Urinary bladder (tissue), 4 donors: ENCODE data around the gene MAP3K14. TPM values are rescaled to one million over a fixed set of nuclear protein-coding genes. Genes with fewer than 3 reads are reported as not detected.
A peak's percentile ranks its signal among the peaks of the same experiment; 100 is the strongest.
"Not testable (repeated sequence)": the region's sequence is repeated elsewhere in the genome, so short reads cannot be mapped to it uniquely, and the experiment has no call there.

Experiments
- DNase-seq: peaks from one replicate; pipeline ENCODE4 v3.0.0-alpha.2; 2015; ENCODE audit errors: extremely low spot score
- H3K27ac ChIP-seq: one replicate; pipeline ENCODE4 v1.5.1; 2013; ENCODE audit warnings: low read depth, mild to moderate bottlenecking, moderate library complexity
- H3K36me3 ChIP-seq: one replicate; pipeline ENCODE4 v1.6.1; 2013; ENCODE audit warnings: mild to moderate bottlenecking, moderate library complexity; ENCODE audit not compliant: insufficient read depth
- H3K4me1 ChIP-seq: one replicate; pipeline ENCODE4 v1.6.1; 2013; ENCODE audit warnings: mild to moderate bottlenecking, moderate library complexity; ENCODE audit not compliant: insufficient read depth
- H3K4me3 ChIP-seq: one replicate; pipeline ENCODE4 v1.5.1; 2013; ENCODE audit warnings: low read depth, low read length
- WGBS: extraction: QIAGEN DNeasy Blood & Tissue Kit; methylation state at CpG from one replicate; pipeline ENCODE4 v1.1.7; 2013; 5-methylcytosine and 5-hydroxymethylcytosine counted together
- polyA plus RNA-seq: library from polyadenylated mRNA; stranded (reverse); fragments of 200-250 nt; gene quantifications from one replicate; pipeline ENCODE4 v1.2.3, GENCODE V29; 2013
- total RNA-seq: library from RNA; depleted of rRNA; stranded (reverse); fragments of >200 nt; gene quantifications from one replicate; pipeline ENCODE4 v1.2.3, GENCODE V29; 2014
- donor health status: healthy with polysubstance abuse.
- donor health status: healthy.

MAP3K14 gene
- total and polyA plus RNA-seq, 2 donors = 2.9 to 15.6 TPM

- Histone ChIP-seq H3K27ac (peak overlapping the region; percentile 76), H3K36me3 (no peaks in the 10 kb centered on the region), H3K4me3 (no peak overlapping the region), H3K4me1 (peaks cover 1% of the 10 kb centered on the region)
- 34% methylated on average over 9 of the region's 9 CpGs for WGBS
- no peak for DNase-seq
Observed at GRCh38 chr17:45307290-45308015, 9.4 kb downstream of the MAP3K14 start.

GRCh38 chr17:45306623-45307022, 10.2 kb downstream of the MAP3K14 start:
- WGBS = 80% methylated on average over 5 of the region's 5 CpGs
- DNase-seq = no peak
- no peak overlapping the region for H3K27ac ChIP-seq
- no peaks in the 10 kb centered on the region for H3K36me3 ChIP-seq
- no peaks in the 10 kb centered on the region for H3K4me1 ChIP-seq
- no peak overlapping the region for H3K4me3 ChIP-seq

GRCh38 chr17:45306094-45306493, 10.7 kb downstream of the MAP3K14 start:
- H3K27ac ChIP-seq = no peak overlapping the region
- WGBS = 54% methylated on average over 4 of the region's 4 CpGs
- H3K4me3 ChIP-seq = no peak overlapping the region
- DNase-seq = no peak
- H3K36me3 ChIP-seq = no peaks in the 10 kb centered on the region
- H3K4me1 ChIP-seq = no peaks in the 10 kb centered on the region

GRCh38 chr17:45305530-45306087, 11.2 kb downstream of the MAP3K14 start:
- DNase-seq = no peak
- no peak overlapping the region for H3K4me3 ChIP-seq
- no peak overlapping the region for H3K27ac ChIP-seq
- no peaks in the 10 kb centered on the region for H3K4me1 ChIP-seq
- no peaks in the 10 kb centered on the region for H3K36me3 ChIP-seq
- WGBS = 78% methylated on average over 3 of the region's 3 CpGs

- WGBS = 60% methylated on average over 10 of the region's 10 CpGs
- Histone ChIP-seq H3K4me3 (no peak overlapping the region), H3K27ac (peak overlapping the region; percentile 70), H3K36me3 (no peaks in the 10 kb centered on the region), H3K4me1 (no peaks in the 10 kb centered on the region)
- DNase-seq = no peak
Observed at GRCh38 chr17:45302649-45303173, 14.1 kb downstream of the MAP3K14 start.

GRCh38 chr17:45302220-45302619, 14.6 kb downstream of the MAP3K14 start:
- not testable (repeated sequence) for H3K36me3 ChIP-seq, DNase-seq, H3K4me3 ChIP-seq, H3K4me1 ChIP-seq, H3K27ac ChIP-seq
- 73% methylated on average over 9 of the region's 9 CpGs for WGBS

- no peaks in the 10 kb centered on the region for H3K4me1 ChIP-seq
- 97% methylated on average over 4 of the region's 4 CpGs for WGBS
- H3K27ac ChIP-seq = no peak overlapping the region
- H3K4me3 ChIP-seq = no peak overlapping the region
- no peaks in the 10 kb centered on the region for H3K36me3 ChIP-seq
- DNase-seq = no peak
Observed at GRCh38 chr17:45301674-45302073, 15.1 kb downstream of the MAP3K14 start.

- DNase-seq = no peak
- no peak overlapping the region for H3K27ac ChIP-seq
- 83% methylated on average over 7 of the region's 7 CpGs for WGBS
- H3K36me3 ChIP-seq = no peaks in the 10 kb centered on the region
- H3K4me1 ChIP-seq = peaks cover 2% of the 10 kb centered on the region
- no peak overlapping the region for H3K4me3 ChIP-seq
Observed at GRCh38 chr17:45300060-45300751, 16.6 kb downstream of the MAP3K14 start.

GRCh38 chr17:45299361-45299760, 17.5 kb downstream of the MAP3K14 start:
- H3K27ac ChIP-seq = no peak overlapping the region
- H3K4me3 ChIP-seq = no peak overlapping the region
- no peaks in the 10 kb centered on the region for H3K36me3 ChIP-seq
- peaks cover 2% of the 10 kb centered on the region for H3K4me1 ChIP-seq
- 70% methylated on average over 2 of the region's 2 CpGs for WGBS
- DNase-seq = no peak

GRCh38 chr17:45298546-45299285, 18.1 kb downstream of the MAP3K14 start:
- Histone ChIP-seq H3K27ac (no peak overlapping the region), H3K36me3 (no peaks in the 10 kb centered on the region), H3K4me3 (no peak overlapping the region), H3K4me1 (peaks cover 2% of the 10 kb centered on the region)
- 77% methylated on average over 8 of the region's 8 CpGs for WGBS
- no peak for DNase-seq

- Histone ChIP-seq H3K4me1 (peaks cover 7% of the 10 kb centered on the region), H3K4me3 (no peak overlapping the region), H3K27ac (no peak overlapping the region), H3K36me3 (no peaks in the 10 kb centered on the region)
- DNase-seq = no peak
- 26% methylated on average over 1 of the region's 1 CpG for WGBS
Observed at GRCh38 chr17:45296833-45297124, 20.0 kb downstream of the MAP3K14 start.

GRCh38 chr17:45296003-45296832, 20.6 kb downstream of the MAP3K14 start:
- Histone ChIP-seq H3K27ac (no peak overlapping the region), H3K4me1 (peaks cover 7% of the 10 kb centered on the region)
- 82% methylated on average over 7 of the region's 7 CpGs for WGBS

GRCh38 chr17:45294506-45294905, 22.3 kb downstream of the MAP3K14 start:
- no peak overlapping the region for H3K4me3 ChIP-seq
- WGBS = 22% methylated on average over 3 of the region's 3 CpGs
- peak overlapping the region; percentile 12 for H3K27ac ChIP-seq
- H3K4me1 ChIP-seq = peaks cover 7% of the 10 kb centered on the region
- no peak for DNase-seq
- H3K36me3 ChIP-seq = no peaks in the 10 kb centered on the region

More at GRCh38 chr17:45296003-45296832, 20.6 kb downstream of the MAP3K14 start:
- Histone ChIP-seq H3K36me3 (no peaks in the 10 kb centered on the region), H3K4me3 (no peak overlapping the region)
- DNase-seq = no peak
